ENCODE data around the gene INCENP. TPM values are rescaled to one million over a fixed set of nuclear protein-coding genes. Genes with fewer than 3 reads are reported as not detected.

Gene INCENP
- total and polyA plus RNA-seq, 2 of the 13 experiments (the other 11 are each of a cell fraction or from before 2014, with no cell fraction given), result 14.1 to 37.3 TPM

GRCh38 chr11:62081378-62082291 lies 42.2 kb upstream of the INCENP start (continued):
- TF ChIP-seq CTCF (CRISPR knock-in tag; IDR thresholded peaks at IDR 0.05) (peak; percentile 92), GTF2F1 (IDR thresholded peaks at IDR 0.05; ENCODE audit: low read length) (no peak), EED (CRISPR knock-in tag; IDR thresholded peaks at IDR 0.05) (no peak), ELF3 (CRISPR knock-in tag; IDR thresholded peaks at IDR 0.05) (0 out of 2 replicates have a peak, but pooled peaks have one; percentile 36), MLXIP (CRISPR knock-in tag; IDR thresholded peaks at IDR 0.05; ENCODE audit: borderline replicate concordance) (no peak), USF2 (IDR thresholded peaks at IDR 0.05; ENCODE audit: low read depth, low read length) (peak; percentile 68), USF2 (CRISPR knock-in tag; IDR thresholded peaks at IDR 0.05; ENCODE audit: borderline replicate concordance) (no peak), ZNF687 (CRISPR knock-in tag; IDR thresholded peaks at IDR 0.05) (peak; percentile 24; the same call in 1 of the 2 replicates), AHR (CRISPR knock-in tag; IDR thresholded peaks at IDR 0.05) (no peak), ZNF260 (CRISPR knock-in tag; IDR thresholded peaks at IDR 0.05; ENCODE audit: borderline replicate concordance, low read depth) (no peak), ZNF546 (CRISPR knock-in tag; conservative IDR thresholded peaks at IDR 0.05) (no peak), TRIM24 (CRISPR knock-in tag; IDR thresholded peaks at IDR 0.05) (no peak)

Measured in HepG2 (cell line).